H1 (cell line): Measurements from ENCODE around the gene CALML4.

Experiments used
- EGR1 ChIP-seq: IDR thresholded peaks from 2 replicates; pipeline ENCODE4 v1.6.1; 2011; ENCODE audit warnings: low read depth, low read length, borderline replicate concordance
- EP300 ChIP-seq, 2 experiments: IDR thresholded peaks; 1 replicate in 1 of 2; 2 replicates in 1 of 2; pipeline ENCODE4 v1.6.1; 2011 to 2012; ENCODE audit warnings: low read depth in 2 of 2, low read length in 2 of 2, mild to moderate bottlenecking in 2 of 2, borderline replicate concordance in 1 of 2, inconsistent platforms in 1 of 2, moderate library complexity in 1 of 2
- EZH2 ChIP-seq: fragments of 200-600 bp; sonication (generic); IDR thresholded peaks from 2 replicates; pipeline ENCODE4 v1.7.1; 2012; ENCODE audit warnings: low read depth, mild to moderate bottlenecking, moderate library complexity, low read length, inconsistent platforms; ENCODE audit not compliant: severe bottlenecking
- JUN ChIP-seq: IDR thresholded peaks from 2 replicates; pipeline ENCODE4 v1.6.1; 2011; ENCODE audit warnings: low read depth, mild to moderate bottlenecking, improper control_type of control experiment, low read length
- POLR2A ChIP-seq, 2 experiments: IDR thresholded peaks; 1 replicate in 1 of 2; 2 replicates in 1 of 2; pipeline ENCODE4 v1.6.1; 2011; ENCODE audit warnings: low read depth in 2 of 2, low read length in 2 of 2, mild to moderate bottlenecking in 2 of 2; ENCODE audit errors: control extremely low read depth in 1 of 2
- POLR2AphosphoS5 ChIP-seq: IDR thresholded peaks from 2 replicates; pipeline ENCODE4 v1.6.1; 2011; ENCODE audit warnings: low read depth, low read length
- RNF2 ChIP-seq: fragments of 200-900, 300-1000 bp; sonication (generic); IDR thresholded peaks from 2 replicates; pipeline ENCODE4 v1.7.1; 2016; ENCODE audit warnings: borderline replicate concordance, low read depth, mild to moderate bottlenecking, antibody characterized with exemption, low read length; ENCODE audit not compliant: poor library complexity, severe bottlenecking; ENCODE audit errors: missing control alignments
- TAF1 ChIP-seq: IDR thresholded peaks from 2 replicates; pipeline ENCODE4 v1.6.1; 2011; ENCODE audit warnings: mild to moderate bottlenecking, low read depth, low read length
- TCF12 ChIP-seq: IDR thresholded peaks from 2 replicates; pipeline ENCODE4 v1.6.1; 2011; ENCODE audit warnings: low read depth, mild to moderate bottlenecking, low read length
- TF ChIP-seq, protein P1 (sequence below), 3 experiments: IDR thresholded peaks; 1 replicate in 2 of 3; 2 replicates in 1 of 3; pipeline versions ENCODE4 v1.5.1 to v1.6.1; 2011; ENCODE audit warnings: low read length in 3 of 3, mild to moderate bottlenecking in 3 of 3, inconsistent platforms in 2 of 3, low read depth in 1 of 3, moderate library complexity in 1 of 3; ENCODE audit not compliant: insufficient read depth in 1 of 3; ENCODE audit errors: control extremely low read depth in 1 of 3
- TF ChIP-seq, protein P2 (sequence below): fragments of 300-600 bp; sonication (generic); IDR thresholded peaks from 2 replicates; pipeline ENCODE4 v1.7.1; 2012; ENCODE audit warnings: low read length, moderate library complexity, mild to moderate bottlenecking, inconsistent platforms; ENCODE audit not compliant: insufficient replicate concordance

GRCh38 chr15:68188647-68189046, 16.5 kb downstream of the CALML4 start:
- TF ChIP-seq POLR2AphosphoS5, result no peak
- TF ChIP-seq EZH2, result no peak
- no peak for TF ChIP-seq TAF1
- TF ChIP-seq, protein P1, sequence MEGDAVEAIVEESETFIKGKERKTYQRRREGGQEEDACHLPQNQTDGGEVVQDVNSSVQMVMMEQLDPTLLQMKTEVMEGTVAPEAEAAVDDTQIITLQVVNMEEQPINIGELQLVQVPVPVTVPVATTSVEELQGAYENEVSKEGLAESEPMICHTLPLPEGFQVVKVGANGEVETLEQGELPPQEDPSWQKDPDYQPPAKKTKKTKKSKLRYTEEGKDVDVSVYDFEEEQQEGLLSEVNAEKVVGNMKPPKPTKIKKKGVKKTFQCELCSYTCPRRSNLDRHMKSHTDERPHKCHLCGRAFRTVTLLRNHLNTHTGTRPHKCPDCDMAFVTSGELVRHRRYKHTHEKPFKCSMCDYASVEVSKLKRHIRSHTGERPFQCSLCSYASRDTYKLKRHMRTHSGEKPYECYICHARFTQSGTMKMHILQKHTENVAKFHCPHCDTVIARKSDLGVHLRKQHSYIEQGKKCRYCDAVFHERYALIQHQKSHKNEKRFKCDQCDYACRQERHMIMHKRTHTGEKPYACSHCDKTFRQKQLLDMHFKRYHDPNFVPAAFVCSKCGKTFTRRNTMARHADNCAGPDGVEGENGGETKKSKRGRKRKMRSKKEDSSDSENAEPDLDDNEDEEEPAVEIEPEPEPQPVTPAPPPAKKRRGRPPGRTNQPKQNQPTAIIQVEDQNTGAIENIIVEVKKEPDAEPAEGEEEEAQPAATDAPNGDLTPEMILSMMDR (IDR thresholded peaks at IDR 0.05; ENCODE audit: control extremely low read depth in 1 of 3, insufficient read depth in 1 of 3, low read depth in 1 of 3, low read length in 3 of 3), result no peak
- 0 out of 3 replicates have a peak, but pooled peaks of 1 of the 2 experiments have one; percentile 9 for TF ChIP-seq POLR2A (IDR thresholded peaks at IDR 0.05; ENCODE audit: control extremely low read depth in 1 of 2, low read depth in 2 of 2, low read length in 2 of 2)
- no peak for TF ChIP-seq EGR1
- TF ChIP-seq TCF12, result no peak
- no peak for TF ChIP-seq JUN
- no peak for TF ChIP-seq EP300 (IDR thresholded peaks at IDR 0.05; ENCODE audit: borderline replicate concordance in 1 of 2, low read depth in 2 of 2, low read length in 2 of 2)
- TF ChIP-seq, protein P2, sequence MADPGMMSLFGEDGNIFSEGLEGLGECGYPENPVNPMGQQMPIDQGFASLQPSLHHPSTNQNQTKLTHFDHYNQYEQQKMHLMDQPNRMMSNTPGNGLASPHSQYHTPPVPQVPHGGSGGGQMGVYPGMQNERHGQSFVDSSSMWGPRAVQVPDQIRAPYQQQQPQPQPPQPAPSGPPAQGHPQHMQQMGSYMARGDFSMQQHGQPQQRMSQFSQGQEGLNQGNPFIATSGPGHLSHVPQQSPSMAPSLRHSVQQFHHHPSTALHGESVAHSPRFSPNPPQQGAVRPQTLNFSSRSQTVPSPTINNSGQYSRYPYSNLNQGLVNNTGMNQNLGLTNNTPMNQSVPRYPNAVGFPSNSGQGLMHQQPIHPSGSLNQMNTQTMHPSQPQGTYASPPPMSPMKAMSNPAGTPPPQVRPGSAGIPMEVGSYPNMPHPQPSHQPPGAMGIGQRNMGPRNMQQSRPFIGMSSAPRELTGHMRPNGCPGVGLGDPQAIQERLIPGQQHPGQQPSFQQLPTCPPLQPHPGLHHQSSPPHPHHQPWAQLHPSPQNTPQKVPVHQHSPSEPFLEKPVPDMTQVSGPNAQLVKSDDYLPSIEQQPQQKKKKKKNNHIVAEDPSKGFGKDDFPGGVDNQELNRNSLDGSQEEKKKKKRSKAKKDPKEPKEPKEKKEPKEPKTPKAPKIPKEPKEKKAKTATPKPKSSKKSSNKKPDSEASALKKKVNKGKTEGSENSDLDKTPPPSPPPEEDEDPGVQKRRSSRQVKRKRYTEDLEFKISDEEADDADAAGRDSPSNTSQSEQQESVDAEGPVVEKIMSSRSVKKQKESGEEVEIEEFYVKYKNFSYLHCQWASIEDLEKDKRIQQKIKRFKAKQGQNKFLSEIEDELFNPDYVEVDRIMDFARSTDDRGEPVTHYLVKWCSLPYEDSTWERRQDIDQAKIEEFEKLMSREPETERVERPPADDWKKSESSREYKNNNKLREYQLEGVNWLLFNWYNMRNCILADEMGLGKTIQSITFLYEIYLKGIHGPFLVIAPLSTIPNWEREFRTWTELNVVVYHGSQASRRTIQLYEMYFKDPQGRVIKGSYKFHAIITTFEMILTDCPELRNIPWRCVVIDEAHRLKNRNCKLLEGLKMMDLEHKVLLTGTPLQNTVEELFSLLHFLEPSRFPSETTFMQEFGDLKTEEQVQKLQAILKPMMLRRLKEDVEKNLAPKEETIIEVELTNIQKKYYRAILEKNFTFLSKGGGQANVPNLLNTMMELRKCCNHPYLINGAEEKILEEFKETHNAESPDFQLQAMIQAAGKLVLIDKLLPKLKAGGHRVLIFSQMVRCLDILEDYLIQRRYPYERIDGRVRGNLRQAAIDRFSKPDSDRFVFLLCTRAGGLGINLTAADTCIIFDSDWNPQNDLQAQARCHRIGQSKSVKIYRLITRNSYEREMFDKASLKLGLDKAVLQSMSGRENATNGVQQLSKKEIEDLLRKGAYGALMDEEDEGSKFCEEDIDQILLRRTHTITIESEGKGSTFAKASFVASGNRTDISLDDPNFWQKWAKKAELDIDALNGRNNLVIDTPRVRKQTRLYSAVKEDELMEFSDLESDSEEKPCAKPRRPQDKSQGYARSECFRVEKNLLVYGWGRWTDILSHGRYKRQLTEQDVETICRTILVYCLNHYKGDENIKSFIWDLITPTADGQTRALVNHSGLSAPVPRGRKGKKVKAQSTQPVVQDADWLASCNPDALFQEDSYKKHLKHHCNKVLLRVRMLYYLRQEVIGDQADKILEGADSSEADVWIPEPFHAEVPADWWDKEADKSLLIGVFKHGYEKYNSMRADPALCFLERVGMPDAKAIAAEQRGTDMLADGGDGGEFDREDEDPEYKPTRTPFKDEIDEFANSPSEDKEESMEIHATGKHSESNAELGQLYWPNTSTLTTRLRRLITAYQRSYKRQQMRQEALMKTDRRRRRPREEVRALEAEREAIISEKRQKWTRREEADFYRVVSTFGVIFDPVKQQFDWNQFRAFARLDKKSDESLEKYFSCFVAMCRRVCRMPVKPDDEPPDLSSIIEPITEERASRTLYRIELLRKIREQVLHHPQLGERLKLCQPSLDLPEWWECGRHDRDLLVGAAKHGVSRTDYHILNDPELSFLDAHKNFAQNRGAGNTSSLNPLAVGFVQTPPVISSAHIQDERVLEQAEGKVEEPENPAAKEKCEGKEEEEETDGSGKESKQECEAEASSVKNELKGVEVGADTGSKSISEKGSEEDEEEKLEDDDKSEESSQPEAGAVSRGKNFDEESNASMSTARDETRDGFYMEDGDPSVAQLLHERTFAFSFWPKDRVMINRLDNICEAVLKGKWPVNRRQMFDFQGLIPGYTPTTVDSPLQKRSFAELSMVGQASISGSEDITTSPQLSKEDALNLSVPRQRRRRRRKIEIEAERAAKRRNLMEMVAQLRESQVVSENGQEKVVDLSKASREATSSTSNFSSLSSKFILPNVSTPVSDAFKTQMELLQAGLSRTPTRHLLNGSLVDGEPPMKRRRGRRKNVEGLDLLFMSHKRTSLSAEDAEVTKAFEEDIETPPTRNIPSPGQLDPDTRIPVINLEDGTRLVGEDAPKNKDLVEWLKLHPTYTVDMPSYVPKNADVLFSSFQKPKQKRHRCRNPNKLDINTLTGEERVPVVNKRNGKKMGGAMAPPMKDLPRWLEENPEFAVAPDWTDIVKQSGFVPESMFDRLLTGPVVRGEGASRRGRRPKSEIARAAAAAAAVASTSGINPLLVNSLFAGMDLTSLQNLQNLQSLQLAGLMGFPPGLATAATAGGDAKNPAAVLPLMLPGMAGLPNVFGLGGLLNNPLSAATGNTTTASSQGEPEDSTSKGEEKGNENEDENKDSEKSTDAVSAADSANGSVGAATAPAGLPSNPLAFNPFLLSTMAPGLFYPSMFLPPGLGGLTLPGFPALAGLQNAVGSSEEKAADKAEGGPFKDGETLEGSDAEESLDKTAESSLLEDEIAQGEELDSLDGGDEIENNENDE, result no peak
- no peak for TF ChIP-seq RNF2
